ENCODE measurements around the gene ANKS1A. TPM values are rescaled to one million over a fixed set of nuclear protein-coding genes. Genes with fewer than 3 reads are reported as not detected.
"Not testable (repeated sequence)": the region's sequence is repeated elsewhere in the genome, so short reads cannot be mapped to it uniquely, and the experiment has no call there.

Gene ANKS1A
- total RNA-seq, 1 donor from 2014 or later, result 11.5 TPM

- Histone ChIP-seq H3K4me3 (ENCODE audit: low read length in 3 of 3) (no peak overlapping the region), H3K9me3 (ENCODE audit: control insufficient read depth in 3 of 3, low read length in 3 of 3) (no peaks in the 10 kb centered on the region), H3K9ac (ENCODE audit: low read depth in 1 of 3, low read length in 3 of 3) (no peak overlapping the region), H3K27ac (ENCODE audit: low read depth, low read length) (no peak overlapping the region), H3K36me3 (ENCODE audit: control insufficient read depth in 3 of 3, insufficient read depth in 3 of 3, low read length in 3 of 3) (no peaks in the 10 kb centered on the region), H3K27me3 (ENCODE audit: control insufficient read depth in 3 of 3, insufficient read depth in 3 of 3, low read length in 3 of 3) (no peaks in the 10 kb centered on the region), H3K4me1 (ENCODE audit: control insufficient read depth in 3 of 3, insufficient read depth in 3 of 3, low read length in 3 of 3) (peaks cover 0 to 8% (median 2%) of the 10 kb centered on the region in 3 donors)
Measured at GRCh38 chr6:34929241-34929978, 40.4 kb downstream of the ANKS1A start.

GRCh38 chr6:34930221-34930620 is 41.2 kb downstream of the ANKS1A start:
- H3K4me1 ChIP-seq (ENCODE audit: control insufficient read depth in 3 of 3, insufficient read depth in 3 of 3, low read length in 3 of 3), result peaks cover 0 to 13% (median 10%) of the 10 kb centered on the region in 3 donors
- H3K36me3 ChIP-seq (ENCODE audit: control insufficient read depth in 3 of 3, insufficient read depth in 3 of 3, low read length in 3 of 3), result no peaks in the 10 kb centered on the region
- no peaks in the 10 kb centered on the region for H3K27me3 ChIP-seq (ENCODE audit: control insufficient read depth in 3 of 3, insufficient read depth in 3 of 3, low read length in 3 of 3)
- no peak overlapping the region for H3K9ac ChIP-seq (ENCODE audit: low read depth in 1 of 3, low read length in 3 of 3)
- no peaks in the 10 kb centered on the region for H3K9me3 ChIP-seq (ENCODE audit: control insufficient read depth in 3 of 3, low read length in 3 of 3)
- H3K27ac ChIP-seq (ENCODE audit: low read depth, low read length), result no peak overlapping the region
- H3K4me3 ChIP-seq (ENCODE audit: low read length in 3 of 3), result no peak overlapping the region

DNA sequence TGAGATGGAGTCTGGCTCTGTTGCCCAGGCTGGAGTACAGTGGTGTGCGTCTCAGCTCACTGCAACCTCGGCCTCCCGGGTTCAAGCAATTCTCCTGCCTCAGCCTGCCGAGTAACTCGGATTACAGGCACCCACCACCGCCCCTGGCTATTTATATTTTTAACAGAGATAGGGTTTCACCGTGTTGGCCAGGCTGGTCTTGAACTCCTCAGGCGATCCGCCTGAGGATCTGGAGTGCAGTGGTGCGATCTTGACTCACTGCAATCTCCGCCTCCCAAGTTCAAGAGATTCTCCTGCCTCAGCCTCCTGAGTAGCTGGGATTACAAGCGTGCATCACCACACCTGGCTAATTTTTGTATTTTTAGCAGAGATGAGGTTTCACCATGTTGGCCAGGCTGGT is 43.1 kb downstream of the ANKS1A start:
- H3K36me3 ChIP-seq (ENCODE audit: control insufficient read depth in 3 of 3, insufficient read depth in 3 of 3, low read length in 3 of 3); H3K9ac ChIP-seq (ENCODE audit: low read depth in 1 of 3, low read length in 3 of 3); H3K27me3 ChIP-seq (ENCODE audit: control insufficient read depth in 3 of 3, insufficient read depth in 3 of 3, low read length in 3 of 3); H3K4me3 ChIP-seq (ENCODE audit: low read length in 3 of 3); H3K9me3 ChIP-seq (ENCODE audit: control insufficient read depth in 3 of 3, low read length in 3 of 3); H3K27ac ChIP-seq (ENCODE audit: low read depth, low read length): not testable (repeated sequence)
- peaks cover 0 to 15% (median 12%) of the 10 kb centered on the region in 3 donors for H3K4me1 ChIP-seq (ENCODE audit: control insufficient read depth in 3 of 3, insufficient read depth in 3 of 3, low read length in 3 of 3)

DNA sequence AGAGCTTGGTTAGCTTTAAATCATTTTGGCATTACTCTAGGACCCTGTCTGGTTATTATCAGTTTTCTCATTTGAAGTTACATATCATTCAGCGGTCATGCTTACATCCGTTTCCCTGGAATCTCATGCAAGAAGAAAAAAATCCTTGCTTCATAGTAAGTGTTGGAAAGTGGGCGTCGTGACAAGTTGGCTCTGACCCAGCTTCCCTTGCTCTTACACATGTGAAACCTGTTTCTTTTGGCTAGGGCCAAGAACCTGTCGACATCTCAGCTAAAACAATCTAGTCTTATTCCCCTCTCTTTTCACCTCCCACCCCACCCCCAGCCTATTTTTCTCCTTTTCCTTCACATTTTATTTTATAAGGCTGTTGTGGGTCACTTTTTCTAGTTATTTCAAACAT is 45.5 kb downstream of the ANKS1A start:
- H3K27ac ChIP-seq (ENCODE audit: low read depth, low read length), result no peak overlapping the region
- H3K4me3 ChIP-seq (ENCODE audit: low read length in 3 of 3), result no peak overlapping the region
- peaks cover 0 to 15% (median 12%) of the 10 kb centered on the region in 3 donors for H3K4me1 ChIP-seq (ENCODE audit: control insufficient read depth in 3 of 3, insufficient read depth in 3 of 3, low read length in 3 of 3)
- H3K27me3 ChIP-seq (ENCODE audit: control insufficient read depth in 3 of 3, insufficient read depth in 3 of 3, low read length in 3 of 3), result no peaks in the 10 kb centered on the region
- no peaks in the 10 kb centered on the region for H3K36me3 ChIP-seq (ENCODE audit: control insufficient read depth in 3 of 3, insufficient read depth in 3 of 3, low read length in 3 of 3)
- no peak overlapping the region for H3K9ac ChIP-seq (ENCODE audit: low read depth in 1 of 3, low read length in 3 of 3)
- H3K9me3 ChIP-seq (ENCODE audit: control insufficient read depth in 3 of 3, low read length in 3 of 3), result no peaks in the 10 kb centered on the region

GRCh38 chr6:34938268-34938667 is 49.2 kb downstream of the ANKS1A start:
- Histone ChIP-seq H3K36me3 (ENCODE audit: control insufficient read depth in 3 of 3, insufficient read depth in 3 of 3, low read length in 3 of 3) (no peaks in the 10 kb centered on the region), H3K27me3 (ENCODE audit: control insufficient read depth in 3 of 3, insufficient read depth in 3 of 3, low read length in 3 of 3) (no peaks in the 10 kb centered on the region), H3K9me3 (ENCODE audit: control insufficient read depth in 3 of 3, low read length in 3 of 3) (no peaks in the 10 kb centered on the region), H3K9ac (ENCODE audit: low read depth in 1 of 3, low read length in 3 of 3) (no peak overlapping the region), H3K4me1 (ENCODE audit: control insufficient read depth in 3 of 3, insufficient read depth in 3 of 3, low read length in 3 of 3) (peaks cover 0 to 12% (median 9%) of the 10 kb centered on the region in 3 donors), H3K4me3 (ENCODE audit: low read length in 3 of 3) (no peak overlapping the region), H3K27ac (ENCODE audit: low read depth, low read length) (no peak overlapping the region)

- Histone ChIP-seq H3K4me3 (ENCODE audit: low read length in 3 of 3) (no peak overlapping the region), H3K4me1 (ENCODE audit: control insufficient read depth in 3 of 3, insufficient read depth in 3 of 3, low read length in 3 of 3) (peaks cover 0 to 3% (median 3%) of the 10 kb centered on the region in 3 donors), H3K9ac (ENCODE audit: low read depth in 1 of 3, low read length in 3 of 3) (no peak overlapping the region), H3K36me3 (ENCODE audit: control insufficient read depth in 3 of 3, insufficient read depth in 3 of 3, low read length in 3 of 3) (no peaks in the 10 kb centered on the region), H3K9me3 (ENCODE audit: control insufficient read depth in 3 of 3, low read length in 3 of 3) (no peaks in the 10 kb centered on the region), H3K27ac (ENCODE audit: low read depth, low read length) (no peak overlapping the region), H3K27me3 (ENCODE audit: control insufficient read depth in 3 of 3, insufficient read depth in 3 of 3, low read length in 3 of 3) (no peaks in the 10 kb centered on the region)
Measured at GRCh38 chr6:34940030-34940434, 51.0 kb downstream of the ANKS1A start.

DNA sequence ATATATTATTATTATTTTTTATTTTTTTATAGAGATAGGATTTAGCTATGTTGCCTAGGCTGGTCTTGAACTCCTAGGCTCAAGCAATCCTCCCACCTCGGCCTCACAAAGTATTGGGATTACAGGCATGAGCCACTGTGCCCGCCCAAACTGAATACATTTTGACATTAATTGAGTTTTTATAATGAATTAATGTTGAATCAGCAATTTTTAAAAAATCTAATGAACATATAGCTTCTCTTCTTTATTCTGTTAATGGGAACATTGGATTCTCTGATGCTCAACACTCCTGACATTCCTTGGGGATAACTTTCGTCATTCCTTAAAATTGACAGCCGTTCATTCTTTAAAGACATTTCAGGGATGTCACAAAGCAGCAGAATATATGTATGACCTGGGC is 52.4 kb downstream of the ANKS1A start:
- H3K9me3 ChIP-seq (ENCODE audit: control insufficient read depth in 3 of 3, low read length in 3 of 3), result no peaks in the 10 kb centered on the region
- H3K4me3 ChIP-seq (ENCODE audit: low read length in 3 of 3), result no peak overlapping the region
- H3K36me3 ChIP-seq (ENCODE audit: control insufficient read depth in 3 of 3, insufficient read depth in 3 of 3, low read length in 3 of 3), result no peaks in the 10 kb centered on the region
- H3K27ac ChIP-seq (ENCODE audit: low read depth, low read length), result no peak overlapping the region
- H3K4me1 ChIP-seq (ENCODE audit: control insufficient read depth in 3 of 3, insufficient read depth in 3 of 3, low read length in 3 of 3), result no peaks in the 10 kb centered on the region
- H3K9ac ChIP-seq (ENCODE audit: low read depth in 1 of 3, low read length in 3 of 3), result no peak overlapping the region
- H3K27me3 ChIP-seq (ENCODE audit: control insufficient read depth in 3 of 3, insufficient read depth in 3 of 3, low read length in 3 of 3), result no peaks in the 10 kb centered on the region

DNA sequence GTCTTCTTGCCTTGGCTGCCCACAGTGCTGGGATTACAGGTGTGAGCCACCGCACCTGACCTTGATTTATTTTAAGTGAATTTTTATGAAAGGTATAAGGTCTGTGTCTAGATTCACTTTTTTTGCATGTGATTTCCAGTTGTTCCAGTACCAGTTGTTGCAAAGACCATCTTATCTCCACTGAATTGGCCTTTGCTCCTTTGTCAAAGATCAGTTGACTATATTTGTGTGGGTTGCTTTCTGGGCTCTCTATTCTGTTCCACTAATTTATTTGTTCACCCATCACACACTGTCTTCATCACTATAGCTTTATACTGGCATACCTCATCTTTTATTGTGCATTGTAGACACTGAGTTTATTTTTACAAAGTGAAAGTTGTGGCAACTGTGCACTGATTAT is 56.3 kb downstream of the ANKS1A start:
- H3K27ac ChIP-seq (ENCODE audit: low read depth, low read length), result no peak overlapping the region
- no peaks in the 10 kb centered on the region for H3K4me1 ChIP-seq (ENCODE audit: control insufficient read depth in 3 of 3, insufficient read depth in 3 of 3, low read length in 3 of 3)
- H3K9ac ChIP-seq (ENCODE audit: low read depth in 1 of 3, low read length in 3 of 3), result no peak overlapping the region
- no peaks in the 10 kb centered on the region for H3K36me3 ChIP-seq (ENCODE audit: control insufficient read depth in 3 of 3, insufficient read depth in 3 of 3, low read length in 3 of 3)
- H3K4me3 ChIP-seq (ENCODE audit: low read length in 3 of 3), result no peak overlapping the region
- no peaks in the 10 kb centered on the region for H3K9me3 ChIP-seq (ENCODE audit: control insufficient read depth in 3 of 3, low read length in 3 of 3)
- no peaks in the 10 kb centered on the region for H3K27me3 ChIP-seq (ENCODE audit: control insufficient read depth in 3 of 3, insufficient read depth in 3 of 3, low read length in 3 of 3)

DNA sequence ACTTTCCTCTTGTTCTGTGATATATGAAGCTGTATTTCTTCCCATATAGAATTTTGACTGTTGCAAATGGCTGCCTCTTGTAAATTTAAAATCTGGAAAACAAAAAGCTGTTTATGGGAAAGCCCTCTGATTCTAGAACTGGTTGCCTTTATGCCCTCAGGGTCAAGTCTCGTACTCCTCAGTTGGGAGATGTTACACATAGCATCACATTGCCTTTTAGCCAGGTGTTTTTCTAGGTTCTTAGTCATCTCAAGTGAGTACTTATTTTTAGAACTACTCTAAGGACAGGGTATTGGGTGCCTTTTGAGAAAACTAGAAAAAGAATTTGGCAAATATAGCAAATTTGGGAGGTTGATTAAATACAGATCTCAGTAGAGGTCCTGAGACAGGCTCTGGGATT is 58.5 kb downstream of the ANKS1A start:
- Histone ChIP-seq H3K9me3 (ENCODE audit: control insufficient read depth in 3 of 3, low read length in 3 of 3) (no peaks in the 10 kb centered on the region), H3K9ac (ENCODE audit: low read depth in 1 of 3, low read length in 3 of 3) (no peak overlapping the region), H3K27ac (ENCODE audit: low read depth, low read length) (no peak overlapping the region), H3K4me1 (ENCODE audit: control insufficient read depth in 3 of 3, insufficient read depth in 3 of 3, low read length in 3 of 3) (no peaks in the 10 kb centered on the region), H3K27me3 (ENCODE audit: control insufficient read depth in 3 of 3, insufficient read depth in 3 of 3, low read length in 3 of 3) (no peaks in the 10 kb centered on the region), H3K36me3 (ENCODE audit: control insufficient read depth in 3 of 3, insufficient read depth in 3 of 3, low read length in 3 of 3) (no peaks in the 10 kb centered on the region), H3K4me3 (ENCODE audit: low read length in 3 of 3) (no peak overlapping the region)

DNA sequence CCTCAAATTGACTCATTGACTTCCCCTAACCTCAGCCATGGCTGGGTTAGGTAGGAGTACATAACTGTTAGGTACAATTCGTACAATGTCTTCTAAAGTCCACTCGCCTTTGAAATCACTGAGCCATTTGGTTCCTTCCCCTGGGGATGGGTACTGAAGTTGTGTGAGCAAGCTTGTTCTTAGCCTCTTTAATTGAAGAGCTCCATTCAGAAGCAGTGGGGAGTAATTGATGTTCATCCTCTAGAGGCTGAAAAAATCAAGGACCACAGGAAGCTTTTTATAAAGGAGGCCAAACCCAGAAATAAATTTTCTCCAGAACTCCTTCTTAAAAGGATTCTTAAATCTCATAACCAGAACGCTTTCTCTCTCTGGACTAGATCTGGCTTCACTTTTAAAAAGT is 60.6 kb downstream of the ANKS1A start:
- Histone ChIP-seq H3K27ac (ENCODE audit: low read depth, low read length) (no peak overlapping the region), H3K27me3 (ENCODE audit: control insufficient read depth in 3 of 3, insufficient read depth in 3 of 3, low read length in 3 of 3) (no peaks in the 10 kb centered on the region), H3K4me1 (ENCODE audit: control insufficient read depth in 3 of 3, insufficient read depth in 3 of 3, low read length in 3 of 3) (peaks cover 0 to 4% (median 0%) of the 10 kb centered on the region in 3 donors), H3K4me3 (ENCODE audit: low read length in 3 of 3) (no peak overlapping the region), H3K9ac (ENCODE audit: low read depth in 1 of 3, low read length in 3 of 3) (no peak overlapping the region), H3K9me3 (ENCODE audit: control insufficient read depth in 3 of 3, low read length in 3 of 3) (no peaks in the 10 kb centered on the region), H3K36me3 (ENCODE audit: control insufficient read depth in 3 of 3, insufficient read depth in 3 of 3, low read length in 3 of 3) (no peaks in the 10 kb centered on the region)

Measured in skeletal muscle tissue (tissue), 4 donors.